SKM-1 (cell line): ENCODE measurements around the gene SDHAF2.

Experiments used
- DNase-seq: peaks from one replicate; lab custom pipeline; 2025; ENCODE audit not compliant: unreplicated experiment; lab: John Stamatoyannopoulos, UW

Gene SDHAF2

GRCh38 chr11:61495801-61496601, 66.1 kb downstream of the SDHAF2 start:
- DNase-seq = no peak
